Transverse colon (tissue), 4 donors: ENCODE results near the gene SORL1-AS1.

Experiments
- EP300 ChIP-seq: sonication (generic); formaldehyde crosslinking; IDR thresholded peaks from one replicate; pipeline ENCODE4 v1.6.1; 2017; ENCODE audit warnings: antibody characterized with exemption, low read depth
- POLR2A ChIP-seq: fragments of 450-650 bp; IDR thresholded peaks from one replicate; pipeline ENCODE4 v1.6.1; 2016; ENCODE audit warnings: antibody characterized with exemption, mild to moderate bottlenecking, moderate library complexity
- POLR2AphosphoS5 ChIP-seq, 3 donors: sonication (generic); formaldehyde crosslinking; IDR thresholded peaks; one replicate each; pipeline ENCODE4 v1.6.1; 2016; ENCODE audit warnings: antibody characterized with exemption in 3 of 3
- TF ChIP-seq, protein P1 (sequence below), 5 experiments: fragments of 200-600 bp in 3 of 5; fragments of 450-650 bp in 2 of 5; sonication (generic) in 3 of 5; IDR thresholded peaks; 1 replicate in 2 of 5; 2 replicates in 3 of 5; pipeline ENCODE4 v1.5.1; 2016 to 2017; ENCODE audit warnings: antibody characterized with exemption in 5 of 5, inconsistent platforms in 3 of 5, mild to moderate bottlenecking in 2 of 5, moderate library complexity in 1 of 5

DNA sequence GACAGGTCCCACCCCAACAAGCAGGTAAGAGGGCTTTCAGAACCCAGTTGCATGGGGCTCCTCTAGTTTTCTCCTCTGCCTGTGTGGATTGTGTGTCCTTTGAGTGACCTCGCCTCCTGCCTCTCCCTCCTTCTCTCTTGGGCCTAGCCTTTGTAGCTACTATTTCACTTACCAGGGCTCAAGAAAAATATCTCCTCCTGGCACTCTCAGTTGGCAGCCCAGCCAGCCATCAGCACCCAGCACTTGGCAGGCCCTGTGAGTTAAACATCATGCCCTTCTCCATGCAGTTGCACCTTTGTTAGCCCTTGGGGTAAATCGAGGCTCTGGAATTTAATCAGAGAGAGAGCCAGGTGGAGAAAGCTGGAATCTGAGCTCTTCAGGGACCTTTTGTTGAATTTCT lies 35.4 kb upstream of the SORL1-AS1 start:
- TF ChIP-seq, protein P1, sequence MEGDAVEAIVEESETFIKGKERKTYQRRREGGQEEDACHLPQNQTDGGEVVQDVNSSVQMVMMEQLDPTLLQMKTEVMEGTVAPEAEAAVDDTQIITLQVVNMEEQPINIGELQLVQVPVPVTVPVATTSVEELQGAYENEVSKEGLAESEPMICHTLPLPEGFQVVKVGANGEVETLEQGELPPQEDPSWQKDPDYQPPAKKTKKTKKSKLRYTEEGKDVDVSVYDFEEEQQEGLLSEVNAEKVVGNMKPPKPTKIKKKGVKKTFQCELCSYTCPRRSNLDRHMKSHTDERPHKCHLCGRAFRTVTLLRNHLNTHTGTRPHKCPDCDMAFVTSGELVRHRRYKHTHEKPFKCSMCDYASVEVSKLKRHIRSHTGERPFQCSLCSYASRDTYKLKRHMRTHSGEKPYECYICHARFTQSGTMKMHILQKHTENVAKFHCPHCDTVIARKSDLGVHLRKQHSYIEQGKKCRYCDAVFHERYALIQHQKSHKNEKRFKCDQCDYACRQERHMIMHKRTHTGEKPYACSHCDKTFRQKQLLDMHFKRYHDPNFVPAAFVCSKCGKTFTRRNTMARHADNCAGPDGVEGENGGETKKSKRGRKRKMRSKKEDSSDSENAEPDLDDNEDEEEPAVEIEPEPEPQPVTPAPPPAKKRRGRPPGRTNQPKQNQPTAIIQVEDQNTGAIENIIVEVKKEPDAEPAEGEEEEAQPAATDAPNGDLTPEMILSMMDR (IDR thresholded peaks at IDR 0.05) = no peak
- TF ChIP-seq POLR2AphosphoS5 (IDR thresholded peaks at IDR 0.05) = no peak
- TF ChIP-seq POLR2A = no peak
- no peak for TF ChIP-seq EP300
